Left lung (tissue), 10 donors: ENCODE data around the gene CRYBG3. TPM values are rescaled to one million over a fixed set of nuclear protein-coding genes. Genes with fewer than 3 reads are reported as not detected.

Experiments
- ATAC-seq: fragments of 200-7000 bp; cut with Tn5 transposase; one replicate; pipeline ENCODE4 v1.9.1; 2020; ENCODE audit warnings: moderate library complexity
- DNase-seq, 4 donors: peaks; one replicate each; pipeline ENCODE4 v3.0.0-alpha.2; 2013 to 2020
- H3K27ac ChIP-seq, 2 donors: fragments of 200-600 bp; sonication (generic) in 1 of 2; one replicate each; pipeline versions ENCODE4 v1.5.0 to v1.8.0; 2020 to 2021
- H3K27me3 ChIP-seq, 2 donors: fragments of 200-600 bp; sonication (generic) in 1 of 2; one replicate each; pipeline versions ENCODE4 v1.5.0 to v1.8.0; 2020 to 2021
- H3K36me3 ChIP-seq, 2 donors: fragments of 200-600 bp; sonication (generic) in 1 of 2; one replicate each; pipeline versions ENCODE4 v1.5.0 to v1.8.0; 2020 to 2021
- H3K4me1 ChIP-seq, 2 donors: fragments of 200-600 bp; one replicate each; pipeline ENCODE4 v1.8.0; 2021
- H3K4me3 ChIP-seq, 2 donors: fragments of 200-600 bp; sonication (generic) in 1 of 2; one replicate each; pipeline versions ENCODE4 v1.5.0 to v1.8.0; 2020 to 2021; ENCODE audit warnings: mild to moderate bottlenecking in 1 of 2
- H3K9me3 ChIP-seq, 2 donors: fragments of 200-600 bp; sonication (generic) in 1 of 2; one replicate each; pipeline versions ENCODE4 v1.5.0 to v1.8.0; 2020 to 2021
- CTCF ChIP-seq, 2 donors: fragments of 200-600 bp; sonication (generic) in 1 of 2; IDR thresholded peaks; one replicate each; pipeline versions ENCODE4 v1.5.0 to v1.8.0; 2021; ENCODE audit warnings: antibody characterized with exemption in 2 of 2
- intact Hi-C, 2 donors: fragments of 100-400 bp; cut with DNase I; formaldehyde crosslinking; loops; one replicate each; pipeline versions ENCODE4 v1.11.2 to v1.14.2; 2022
- polyA plus RNA-seq, 6 donors: library from polyadenylated mRNA; unstranded; fragments of 120-200 nt; gene quantifications; one replicate each; pipeline ENCODE4 v1.2.1, GENCODE V29; 2013; ENCODE audit not compliant: insufficient read length in 6 of 6
- total RNA-seq, 2 donors: library from RNA; stranded (reverse); fragmentation: NEBNext Ultra II Directional; extraction: Animal tissue kit (Norgen Biotek cat#: 25700); gene quantifications; one replicate each; pipeline ENCODE4 v1.2.1, GENCODE V29; 2021
- donor health status: DM: no; HTN: yes; CAD: no.
- donor health status: DM: no; HTN: no; CAD: no.

The CRYBG3 gene
- total and polyA plus RNA-seq, 8 donors, result 24.2 to 38.4 (median 31.6) TPM

GRCh38 chr3:97972976-97973375 lies 151.2 kb downstream of the CRYBG3 start:
- Histone ChIP-seq H3K4me1 (peaks cover 0 to 22% of the 10 kb centered on the region in 2 donors), H3K27ac (peak overlapping the region in 1 of 2 donors; percentile 74), H3K9me3 (no peaks in the 10 kb centered on the region), H3K36me3 (no peaks in the 10 kb centered on the region), H3K4me3 (peak overlapping the region; percentile 72 to 82), H3K27me3 (no peaks in the 10 kb centered on the region)
- DNase-seq, result no peak
- no peak for TF ChIP-seq CTCF (IDR thresholded peaks at IDR 0.05)
- intact Hi-C loops, result no loop called here
- no peak for ATAC-seq

GRCh38 chr3:97974996-97975395 lies 153.2 kb downstream of the CRYBG3 start:
- no peak for DNase-seq
- no peak for ATAC-seq
- no peak for TF ChIP-seq CTCF (IDR thresholded peaks at IDR 0.05)
- Histone ChIP-seq H3K9me3 (no peaks in the 10 kb centered on the region), H3K36me3 (no peaks in the 10 kb centered on the region), H3K27ac (no peak overlapping the region), H3K4me1 (peaks cover 0 to 22% of the 10 kb centered on the region in 2 donors), H3K4me3 (no peak overlapping the region), H3K27me3 (no peaks in the 10 kb centered on the region)
- intact Hi-C loops, result no loop called here

GRCh38 chr3:97975466-97975865 lies 153.7 kb downstream of the CRYBG3 start:
- intact Hi-C loops, result no loop called here
- ATAC-seq, result no peak
- no peak for DNase-seq

GRCh38 chr3:97979610-97980009 lies 157.8 kb downstream of the CRYBG3 start:
- Histone ChIP-seq H3K27me3 (no peaks in the 10 kb centered on the region), H3K36me3 (no peaks in the 10 kb centered on the region), H3K4me1 (no peaks in the 10 kb centered on the region), H3K9me3 (no peaks in the 10 kb centered on the region), H3K4me3 (no peak overlapping the region), H3K27ac (no peak overlapping the region)
- ATAC-seq (no peak), DNase-seq (no peak)
- intact Hi-C loops, result no loop called here
- no peak for TF ChIP-seq CTCF (IDR thresholded peaks at IDR 0.05)

More at GRCh38 chr3:97975466-97975865, 153.7 kb downstream of the CRYBG3 start:
- no peaks in the 10 kb centered on the region for H3K36me3 ChIP-seq
- H3K4me3 ChIP-seq, result no peak overlapping the region
- no peaks in the 10 kb centered on the region for H3K27me3 ChIP-seq
- peaks cover 0 to 21% of the 10 kb centered on the region in 2 donors for H3K4me1 ChIP-seq
- no peaks in the 10 kb centered on the region for H3K9me3 ChIP-seq
- no peak overlapping the region for H3K27ac ChIP-seq
- TF ChIP-seq CTCF (IDR thresholded peaks at IDR 0.05), result no peak

- no peak overlapping the region for H3K27ac ChIP-seq
- no peaks in the 10 kb centered on the region for H3K36me3 ChIP-seq
- peak in 1 of 4 donors; percentile 32 for DNase-seq
- peak; percentile 52 for ATAC-seq
- no peaks in the 10 kb centered on the region for H3K9me3 ChIP-seq
- H3K4me1 ChIP-seq, result no peaks in the 10 kb centered on the region
- no peaks in the 10 kb centered on the region for H3K27me3 ChIP-seq
- no peak for TF ChIP-seq CTCF (IDR thresholded peaks at IDR 0.05)
- intact Hi-C loops, result no loop called here
- H3K4me3 ChIP-seq, result no peak overlapping the region
These were observed 160.1 kb downstream of the CRYBG3 start for GRCh38 chr3:97981886-97982285.
